ENCODE results near the gene DNAH6. TPM values are rescaled to one million over a fixed set of nuclear protein-coding genes. Genes with fewer than 3 reads are reported as not detected.

DNAH6 gene
- total and polyA plus RNA-seq, 10 of the 15 experiments (the other 5 are each of a cell fraction or from before 2014, with no cell fraction given): 0.07 to 1.0 (median 0.29) TPM

DNA sequence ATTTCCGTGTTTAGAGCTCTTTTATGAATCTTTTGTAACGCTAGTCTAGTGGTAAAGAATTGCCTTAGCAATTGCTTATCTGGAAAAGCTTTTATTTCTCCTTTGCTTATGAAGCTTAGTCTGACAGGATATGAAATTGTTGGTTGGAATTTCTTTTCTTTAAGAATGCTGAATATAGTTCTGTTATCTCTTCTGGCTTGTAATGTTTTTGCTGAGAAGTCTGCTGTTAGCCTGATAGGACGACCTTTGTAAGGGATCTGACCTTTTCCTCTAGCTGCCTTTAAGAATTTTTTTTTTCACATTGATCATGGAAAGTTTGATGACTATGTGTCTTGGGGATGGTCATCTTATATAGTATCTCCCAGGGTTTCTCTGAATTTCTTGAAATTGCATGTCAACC lies 263.5 kb downstream of the DNAH6 start:
- Histone ChIP-seq H3K36me3 (ENCODE audit: control insufficient read depth in 2 of 2, insufficient read depth in 2 of 2, low read length in 1 of 2) (no peaks in the 10 kb centered on the region), H3K27ac (ENCODE audit: control insufficient read depth, insufficient read depth) (no peak overlapping the region), H3K9ac (ENCODE audit: control insufficient read depth, insufficient read depth, low read length) (no peak overlapping the region), H3K27me3 (replicated peaks in 1 of 2; ENCODE audit: control insufficient read depth in 2 of 2, insufficient read depth in 2 of 2, low read length in 1 of 2) (no peaks in the 10 kb centered on the region), H3K4me3 (no peak overlapping the region), H3K9me3 (replicated peaks; ENCODE audit: control insufficient read depth, insufficient read depth, low read length) (no peaks in the 10 kb centered on the region; the same call in 2 of the 3 replicates), H3K79me2 (ENCODE audit: control insufficient read depth, insufficient read depth, low read length) (no peaks in the 10 kb centered on the region), H4K20me1 (ENCODE audit: control insufficient read depth, insufficient read depth) (no peaks in the 10 kb centered on the region), H2AFZ (ENCODE audit: control insufficient read depth, low read depth, low read length) (no peak overlapping the region), H3K4me1 (ENCODE audit: control insufficient read depth, insufficient read depth, low read length) (peaks cover 5% of the 10 kb centered on the region), H3K4me2 (ENCODE audit: control insufficient read depth, insufficient read depth) (no peak overlapping the region)
- BruUV-seq (replicated peaks): no TSS peak
- 12% methylated on average over 3 of the region's 3 CpGs for WGBS (ENCODE audit: insufficient coverage, insufficient replicate concordance, low lambda C conversion rate, missing lambda C conversion rate)
- ChIA-PET RAD21 (ENCODE audit: unreplicated experiment) (no interaction called here), SMC1A (ENCODE audit: uncharacterized antibody, unreplicated experiment) (interaction anchor here (1.0 kb wide), 1 partner anchor 265 kb away, joined by 3 read pairs; no protein-coding TSS in a partner anchor), CTCF (interaction anchor here (0.6 to 1.2 kb wide), 4 partner anchors 8 to 145 kb away, joined by 3 to 4 read pairs (median 3); no protein-coding TSS in a partner anchor), POLR2A (no interaction called here)
- no peak for DNase-seq (ENCODE audit: low read depth, low spot score)
- intact Hi-C loops (cut with micrococcal nuclease; ENCODE audit: unreplicated experiment): no loop called here
- no peak for FAIRE-seq
- TF ChIP-seq, protein P1, sequence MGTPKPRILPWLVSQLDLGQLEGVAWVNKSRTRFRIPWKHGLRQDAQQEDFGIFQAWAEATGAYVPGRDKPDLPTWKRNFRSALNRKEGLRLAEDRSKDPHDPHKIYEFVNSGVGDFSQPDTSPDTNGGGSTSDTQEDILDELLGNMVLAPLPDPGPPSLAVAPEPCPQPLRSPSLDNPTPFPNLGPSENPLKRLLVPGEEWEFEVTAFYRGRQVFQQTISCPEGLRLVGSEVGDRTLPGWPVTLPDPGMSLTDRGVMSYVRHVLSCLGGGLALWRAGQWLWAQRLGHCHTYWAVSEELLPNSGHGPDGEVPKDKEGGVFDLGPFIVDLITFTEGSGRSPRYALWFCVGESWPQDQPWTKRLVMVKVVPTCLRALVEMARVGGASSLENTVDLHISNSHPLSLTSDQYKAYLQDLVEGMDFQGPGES (IDR thresholded peaks at IDR 0.05): no peak
- TF ChIP-seq TBL1XR1 (IDR thresholded peaks at IDR 0.05; ENCODE audit: low read depth, low read length): no peak
- TF ChIP-seq FOXM1 (IDR thresholded peaks at IDR 0.05; ENCODE audit: low read depth, low read length): no peak
- TF ChIP-seq, protein P2, sequence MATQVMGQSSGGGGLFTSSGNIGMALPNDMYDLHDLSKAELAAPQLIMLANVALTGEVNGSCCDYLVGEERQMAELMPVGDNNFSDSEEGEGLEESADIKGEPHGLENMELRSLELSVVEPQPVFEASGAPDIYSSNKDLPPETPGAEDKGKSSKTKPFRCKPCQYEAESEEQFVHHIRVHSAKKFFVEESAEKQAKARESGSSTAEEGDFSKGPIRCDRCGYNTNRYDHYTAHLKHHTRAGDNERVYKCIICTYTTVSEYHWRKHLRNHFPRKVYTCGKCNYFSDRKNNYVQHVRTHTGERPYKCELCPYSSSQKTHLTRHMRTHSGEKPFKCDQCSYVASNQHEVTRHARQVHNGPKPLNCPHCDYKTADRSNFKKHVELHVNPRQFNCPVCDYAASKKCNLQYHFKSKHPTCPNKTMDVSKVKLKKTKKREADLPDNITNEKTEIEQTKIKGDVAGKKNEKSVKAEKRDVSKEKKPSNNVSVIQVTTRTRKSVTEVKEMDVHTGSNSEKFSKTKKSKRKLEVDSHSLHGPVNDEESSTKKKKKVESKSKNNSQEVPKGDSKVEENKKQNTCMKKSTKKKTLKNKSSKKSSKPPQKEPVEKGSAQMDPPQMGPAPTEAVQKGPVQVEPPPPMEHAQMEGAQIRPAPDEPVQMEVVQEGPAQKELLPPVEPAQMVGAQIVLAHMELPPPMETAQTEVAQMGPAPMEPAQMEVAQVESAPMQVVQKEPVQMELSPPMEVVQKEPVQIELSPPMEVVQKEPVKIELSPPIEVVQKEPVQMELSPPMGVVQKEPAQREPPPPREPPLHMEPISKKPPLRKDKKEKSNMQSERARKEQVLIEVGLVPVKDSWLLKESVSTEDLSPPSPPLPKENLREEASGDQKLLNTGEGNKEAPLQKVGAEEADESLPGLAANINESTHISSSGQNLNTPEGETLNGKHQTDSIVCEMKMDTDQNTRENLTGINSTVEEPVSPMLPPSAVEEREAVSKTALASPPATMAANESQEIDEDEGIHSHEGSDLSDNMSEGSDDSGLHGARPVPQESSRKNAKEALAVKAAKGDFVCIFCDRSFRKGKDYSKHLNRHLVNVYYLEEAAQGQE (IDR thresholded peaks at IDR 0.05; ENCODE audit: low read depth, low read length): no peak
- TF ChIP-seq MTA3 (IDR thresholded peaks at IDR 0.05; ENCODE audit: borderline replicate concordance, low read length): no peak
- no peak for TF ChIP-seq WRNIP1 (IDR thresholded peaks at IDR 0.05; ENCODE audit: borderline replicate concordance, low read depth, low read length)
- no peak for TF ChIP-seq MXI1 (IDR thresholded peaks at IDR 0.05; ENCODE audit: low read depth, low read length)
- TF ChIP-seq TCF3 (IDR thresholded peaks at IDR 0.05; ENCODE audit: borderline replicate concordance, insufficient read depth, low read depth, low read length): no peak
- TF ChIP-seq ZNF217 (IDR thresholded peaks at IDR 0.05): no peak
- no peak for TF ChIP-seq ETV6 (conservative IDR thresholded peaks at IDR 0.05 in 1 of 2, IDR thresholded peaks at IDR 0.05 in 1 of 2; ENCODE audit: borderline replicate concordance in 1 of 2, low read depth in 1 of 2)
- TF ChIP-seq, protein P3, sequence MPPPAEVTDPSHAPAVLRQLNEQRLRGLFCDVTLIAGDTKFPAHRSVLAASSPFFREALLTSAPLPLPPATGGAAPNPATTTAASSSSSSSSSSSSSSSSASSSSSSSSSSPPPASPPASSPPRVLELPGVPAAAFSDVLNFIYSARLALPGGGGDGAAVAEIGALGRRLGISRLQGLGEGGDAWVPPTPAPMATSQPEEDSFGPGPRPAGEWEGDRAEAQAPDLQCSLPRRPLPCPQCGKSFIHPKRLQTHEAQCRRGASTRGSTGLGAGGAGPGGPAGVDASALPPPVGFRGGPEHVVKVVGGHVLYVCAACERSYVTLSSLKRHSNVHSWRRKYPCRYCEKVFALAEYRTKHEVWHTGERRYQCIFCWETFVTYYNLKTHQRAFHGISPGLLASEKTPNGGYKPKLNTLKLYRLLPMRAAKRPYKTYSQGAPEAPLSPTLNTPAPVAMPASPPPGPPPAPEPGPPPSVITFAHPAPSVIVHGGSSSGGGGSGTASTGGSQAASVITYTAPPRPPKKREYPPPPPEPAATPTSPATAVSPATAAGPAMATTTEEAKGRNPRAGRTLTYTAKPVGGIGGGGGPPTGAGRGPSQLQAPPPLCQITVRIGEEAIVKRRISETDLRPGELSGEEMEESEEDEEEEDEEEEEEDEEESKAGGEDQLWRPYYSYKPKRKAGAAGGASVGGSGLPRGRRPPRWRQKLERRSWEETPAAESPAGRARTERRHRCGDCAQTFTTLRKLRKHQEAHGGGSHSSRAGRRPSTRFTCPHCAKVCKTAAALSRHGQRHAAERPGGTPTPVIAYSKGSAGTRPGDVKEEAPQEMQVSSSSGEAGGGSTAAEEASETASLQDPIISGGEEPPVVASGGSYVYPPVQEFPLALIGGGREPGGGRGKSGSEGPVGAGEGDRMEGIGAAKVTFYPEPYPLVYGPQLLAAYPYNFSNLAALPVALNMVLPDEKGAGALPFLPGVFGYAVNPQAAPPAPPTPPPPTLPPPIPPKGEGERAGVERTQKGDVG (CRISPR knock-in tag; IDR thresholded peaks at IDR 0.05): no peak
- TF ChIP-seq, protein P4, sequence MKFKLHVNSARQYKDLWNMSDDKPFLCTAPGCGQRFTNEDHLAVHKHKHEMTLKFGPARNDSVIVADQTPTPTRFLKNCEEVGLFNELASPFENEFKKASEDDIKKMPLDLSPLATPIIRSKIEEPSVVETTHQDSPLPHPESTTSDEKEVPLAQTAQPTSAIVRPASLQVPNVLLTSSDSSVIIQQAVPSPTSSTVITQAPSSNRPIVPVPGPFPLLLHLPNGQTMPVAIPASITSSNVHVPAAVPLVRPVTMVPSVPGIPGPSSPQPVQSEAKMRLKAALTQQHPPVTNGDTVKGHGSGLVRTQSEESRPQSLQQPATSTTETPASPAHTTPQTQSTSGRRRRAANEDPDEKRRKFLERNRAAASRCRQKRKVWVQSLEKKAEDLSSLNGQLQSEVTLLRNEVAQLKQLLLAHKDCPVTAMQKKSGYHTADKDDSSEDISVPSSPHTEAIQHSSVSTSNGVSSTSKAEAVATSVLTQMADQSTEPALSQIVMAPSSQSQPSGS (IDR thresholded peaks at IDR 0.05; ENCODE audit: low read length): no peak
- TF ChIP-seq SREBF2 (IDR thresholded peaks at IDR 0.05; ENCODE audit: low read length): no peak
- TF ChIP-seq CEBPB (IDR thresholded peaks at IDR 0.05; ENCODE audit: borderline replicate concordance in 1 of 2, low read depth in 2 of 2, low read length in 2 of 2): no peak
- no peak for TF ChIP-seq RBBP5 (conservative IDR thresholded peaks at IDR 0.05)
- no peak for ATAC-seq
- in situ Hi-C loops (cut with MboI): no loop called here

All from GM12878 (cell line).